GM19328 (cell line): ENCODE data around the gene COL8A2.

Experiments
- ATAC-seq: cut with Tn5 transposase; IDR thresholded peaks from one replicate; pipeline ENCODE4 v1.9.1; 2021; ENCODE audit warnings: mild to moderate bottlenecking, moderate library complexity; ENCODE audit not compliant: unreplicated experiment

COL8A2 gene

GRCh38 chr1:36115200-36115669 is 9.8 kb downstream of the COL8A2 start:
- no peak for ATAC-seq

GRCh38 chr1:36114371-36114770 is 10.7 kb downstream of the COL8A2 start:
- ATAC-seq = no peak

- ATAC-seq = no peak
Observed at GRCh38 chr1:36112823-36113222, 12.2 kb downstream of the COL8A2 start.

- ATAC-seq = no peak
Observed at GRCh38 chr1:36111151-36111550, 13.9 kb downstream of the COL8A2 start.

- ATAC-seq = no peak
Observed at GRCh38 chr1:36109041-36109679, 15.9 kb downstream of the COL8A2 start.

- ATAC-seq = no peak
Observed at GRCh38 chr1:36108314-36108713, 16.7 kb downstream of the COL8A2 start.

GRCh38 chr1:36107394-36107793 is 17.6 kb downstream of the COL8A2 start:
- no peak for ATAC-seq

GRCh38 chr1:36106269-36106668 is 18.8 kb downstream of the COL8A2 start:
- no peak for ATAC-seq

- ATAC-seq = no peak
Observed at GRCh38 chr1:36101546-36101945, 23.5 kb downstream of the COL8A2 start.

- ATAC-seq = no peak
Observed at GRCh38 chr1:36100376-36100775, 24.6 kb downstream of the COL8A2 start.

GRCh38 chr1:36099681-36100341 is 25.2 kb downstream of the COL8A2 start:
- ATAC-seq = no peak

- no peak for ATAC-seq
Observed at GRCh38 chr1:36098650-36099365, 26.2 kb downstream of the COL8A2 start.

- ATAC-seq = no peak
Observed at GRCh38 chr1:36097693-36098585, 27.1 kb downstream of the COL8A2 start.

- no peak for ATAC-seq
Observed at GRCh38 chr1:36096500-36097432, 28.3 kb downstream of the COL8A2 start.

- no peak for ATAC-seq
Observed at GRCh38 chr1:36095760-36096405, 29.1 kb downstream of the COL8A2 start.

- ATAC-seq = no peak
Observed at GRCh38 chr1:36094621-36095061, 30.4 kb downstream of the COL8A2 start.

- no peak for ATAC-seq
Observed at GRCh38 chr1:36093929-36094328, 31.1 kb downstream of the COL8A2 start.

- no peak for ATAC-seq
Observed at GRCh38 chr1:36093226-36093625, 31.8 kb downstream of the COL8A2 start.

- no peak for ATAC-seq
Observed at GRCh38 chr1:36092798-36093185, 32.2 kb downstream of the COL8A2 start.
